ENCODE data around the gene CTIF. TPM values are rescaled to one million over a fixed set of nuclear protein-coding genes. Genes with fewer than 3 reads are reported as not detected.

Gene CTIF
- polyA plus RNA-seq, 1 donor = 15.0 TPM

- no peak for DNase-seq
- H3K4me1 ChIP-seq (ENCODE audit: control insufficient read depth, insufficient read depth, low read length) = no peaks in the 10 kb centered on the region
- H3K9me3 ChIP-seq (ENCODE audit: control insufficient read depth, low read depth, low read length) = no peaks in the 10 kb centered on the region
- H3K27me3 ChIP-seq (ENCODE audit: control insufficient read depth, insufficient read depth, low read length) = no peaks in the 10 kb centered on the region
- H3K36me3 ChIP-seq (ENCODE audit: control insufficient read depth, insufficient read depth, low read length) = no peaks in the 10 kb centered on the region
- H3K27ac ChIP-seq (ENCODE audit: low read length) = no peak overlapping the region
- WGBS (ENCODE audit: insufficient coverage, low lambda C conversion rate) = no CpG with 5 or more reads among the region's 4 CpGs
- no peak overlapping the region for H3K4me3 ChIP-seq (ENCODE audit: low read length)
Observed at GRCh38 chr18:48740068-48740440, 201.2 kb downstream of the CTIF start.

- H3K4me3 ChIP-seq (ENCODE audit: low read length) = no peak overlapping the region
- no peak overlapping the region for H3K27ac ChIP-seq (ENCODE audit: low read length)
- H3K4me1 ChIP-seq (ENCODE audit: control insufficient read depth, insufficient read depth, low read length) = no peaks in the 10 kb centered on the region
- H3K36me3 ChIP-seq (ENCODE audit: control insufficient read depth, insufficient read depth, low read length) = no peaks in the 10 kb centered on the region
- H3K27me3 ChIP-seq (ENCODE audit: control insufficient read depth, insufficient read depth, low read length) = no peaks in the 10 kb centered on the region
- no CpG with 5 or more reads among the region's 6 CpGs for WGBS (ENCODE audit: insufficient coverage, low lambda C conversion rate)
- no peak for DNase-seq
- H3K9me3 ChIP-seq (ENCODE audit: control insufficient read depth, low read depth, low read length) = no peaks in the 10 kb centered on the region
Observed at GRCh38 chr18:48740851-48741485, 202.1 kb downstream of the CTIF start.

- no CpG with 5 or more reads among the region's 6 CpGs for WGBS (ENCODE audit: insufficient coverage, low lambda C conversion rate)
- no peaks in the 10 kb centered on the region for H3K9me3 ChIP-seq (ENCODE audit: control insufficient read depth, low read depth, low read length)
- H3K27ac ChIP-seq (ENCODE audit: low read length) = no peak overlapping the region
- no peaks in the 10 kb centered on the region for H3K27me3 ChIP-seq (ENCODE audit: control insufficient read depth, insufficient read depth, low read length)
- H3K36me3 ChIP-seq (ENCODE audit: control insufficient read depth, insufficient read depth, low read length) = no peaks in the 10 kb centered on the region
- no peaks in the 10 kb centered on the region for H3K4me1 ChIP-seq (ENCODE audit: control insufficient read depth, insufficient read depth, low read length)
- H3K4me3 ChIP-seq (ENCODE audit: low read length) = no peak overlapping the region
- DNase-seq = no peak
Observed at GRCh38 chr18:48741866-48742265, 203.0 kb downstream of the CTIF start.

- Histone ChIP-seq H3K27ac (ENCODE audit: low read length) (no peak overlapping the region), H3K4me1 (ENCODE audit: control insufficient read depth, insufficient read depth, low read length) (no peaks in the 10 kb centered on the region), H3K36me3 (ENCODE audit: control insufficient read depth, insufficient read depth, low read length) (no peaks in the 10 kb centered on the region), H3K9me3 (ENCODE audit: control insufficient read depth, low read depth, low read length) (no peaks in the 10 kb centered on the region), H3K27me3 (ENCODE audit: control insufficient read depth, insufficient read depth, low read length) (no peaks in the 10 kb centered on the region), H3K4me3 (ENCODE audit: low read length) (no peak overlapping the region)
- DNase-seq = no peak
- WGBS (ENCODE audit: insufficient coverage, low lambda C conversion rate) = 100% methylated on average over 1 of the region's 9 CpGs
Observed at GRCh38 chr18:48742304-48742703, 203.5 kb downstream of the CTIF start.

GRCh38 chr18:48742706-48743475 lies 204.1 kb downstream of the CTIF start:
- Histone ChIP-seq H3K4me3 (ENCODE audit: low read length) (no peak overlapping the region), H3K9me3 (ENCODE audit: control insufficient read depth, low read depth, low read length) (no peaks in the 10 kb centered on the region), H3K27me3 (ENCODE audit: control insufficient read depth, insufficient read depth, low read length) (no peaks in the 10 kb centered on the region), H3K27ac (ENCODE audit: low read length) (no peak overlapping the region), H3K36me3 (ENCODE audit: control insufficient read depth, insufficient read depth, low read length) (no peaks in the 10 kb centered on the region), H3K4me1 (ENCODE audit: control insufficient read depth, insufficient read depth, low read length) (no peaks in the 10 kb centered on the region)
- DNase-seq = no peak
- WGBS (ENCODE audit: insufficient coverage, low lambda C conversion rate) = 57% methylated on average over 3 of the region's 11 CpGs

- Histone ChIP-seq H3K27me3 (ENCODE audit: control insufficient read depth, insufficient read depth, low read length) (no peaks in the 10 kb centered on the region), H3K27ac (ENCODE audit: low read length) (no peak overlapping the region), H3K4me1 (ENCODE audit: control insufficient read depth, insufficient read depth, low read length) (no peaks in the 10 kb centered on the region), H3K36me3 (ENCODE audit: control insufficient read depth, insufficient read depth, low read length) (no peaks in the 10 kb centered on the region), H3K9me3 (ENCODE audit: control insufficient read depth, low read depth, low read length) (no peaks in the 10 kb centered on the region), H3K4me3 (ENCODE audit: low read length) (no peak overlapping the region)
- DNase-seq = no peak
- no CpG with 5 or more reads among the region's 4 CpGs for WGBS (ENCODE audit: insufficient coverage, low lambda C conversion rate)
Observed at GRCh38 chr18:48743886-48744285, 205.1 kb downstream of the CTIF start.

- Histone ChIP-seq H3K27ac (ENCODE audit: low read length) (no peak overlapping the region), H3K4me1 (ENCODE audit: control insufficient read depth, insufficient read depth, low read length) (no peaks in the 10 kb centered on the region), H3K9me3 (ENCODE audit: control insufficient read depth, low read depth, low read length) (no peaks in the 10 kb centered on the region), H3K4me3 (ENCODE audit: low read length) (no peak overlapping the region), H3K36me3 (ENCODE audit: control insufficient read depth, insufficient read depth, low read length) (no peaks in the 10 kb centered on the region), H3K27me3 (ENCODE audit: control insufficient read depth, insufficient read depth, low read length) (no peaks in the 10 kb centered on the region)
- DNase-seq = no peak
- WGBS (ENCODE audit: insufficient coverage, low lambda C conversion rate) = 100% methylated on average over 1 of the region's 3 CpGs
Observed at GRCh38 chr18:48745293-48745692, 206.5 kb downstream of the CTIF start.

GRCh38 chr18:48749768-48750167 lies 210.9 kb downstream of the CTIF start:
- no peak overlapping the region for H3K4me3 ChIP-seq (ENCODE audit: low read length)
- H3K27ac ChIP-seq (ENCODE audit: low read length) = no peak overlapping the region
- no peaks in the 10 kb centered on the region for H3K36me3 ChIP-seq (ENCODE audit: control insufficient read depth, insufficient read depth, low read length)
- H3K9me3 ChIP-seq (ENCODE audit: control insufficient read depth, low read depth, low read length) = no peaks in the 10 kb centered on the region
- no peaks in the 10 kb centered on the region for H3K4me1 ChIP-seq (ENCODE audit: control insufficient read depth, insufficient read depth, low read length)
- no peaks in the 10 kb centered on the region for H3K27me3 ChIP-seq (ENCODE audit: control insufficient read depth, insufficient read depth, low read length)
- peak in 1 of 2 donors; percentile 13 for DNase-seq
- WGBS (ENCODE audit: insufficient coverage, low lambda C conversion rate) = no CpG with 5 or more reads among the region's 13 CpGs

DNA sequence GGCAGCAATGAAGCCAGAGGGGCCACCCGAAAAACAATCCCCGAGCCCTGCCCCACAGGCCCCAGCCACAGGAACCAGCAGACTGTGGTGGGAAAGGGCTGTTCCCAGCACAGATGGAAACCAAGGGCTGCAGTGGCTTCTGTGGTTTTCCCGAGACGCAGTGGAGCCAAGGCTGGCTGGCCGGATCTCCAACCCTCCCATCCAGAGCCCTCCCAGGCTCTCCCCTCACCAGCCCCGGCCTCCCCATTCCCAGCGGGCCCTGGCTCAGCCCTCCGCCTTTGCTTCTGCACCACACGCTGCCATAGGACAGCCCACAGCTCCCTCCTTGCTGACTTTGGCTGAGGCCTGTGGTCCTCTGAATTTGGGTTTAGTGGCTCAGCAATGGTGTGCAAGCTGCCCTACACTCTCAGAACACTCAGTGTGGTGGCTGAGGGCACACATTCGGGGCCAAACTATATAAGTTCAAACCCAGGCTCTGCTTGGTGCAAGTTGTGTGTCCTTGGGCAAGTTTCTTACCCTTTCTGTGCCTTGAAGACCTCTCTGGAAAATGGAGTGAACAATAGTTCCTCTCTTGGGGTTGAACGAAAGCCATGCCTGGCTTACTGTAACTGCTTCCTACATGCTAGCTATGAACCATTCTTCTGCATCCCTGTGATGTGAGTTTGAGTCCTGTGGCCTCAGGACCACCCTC lies 211.8 kb downstream of the CTIF start:
- Histone ChIP-seq H3K27me3 (ENCODE audit: control insufficient read depth, insufficient read depth, low read length) (no peaks in the 10 kb centered on the region), H3K36me3 (ENCODE audit: control insufficient read depth, insufficient read depth, low read length) (no peaks in the 10 kb centered on the region), H3K27ac (ENCODE audit: low read length) (no peak overlapping the region), H3K4me1 (ENCODE audit: control insufficient read depth, insufficient read depth, low read length) (no peaks in the 10 kb centered on the region), H3K4me3 (ENCODE audit: low read length) (no peak overlapping the region), H3K9me3 (ENCODE audit: control insufficient read depth, low read depth, low read length) (no peaks in the 10 kb centered on the region)
- no peak for DNase-seq
- WGBS (ENCODE audit: insufficient coverage, low lambda C conversion rate) = no CpG with 5 or more reads among the region's 11 CpGs

DNA sequence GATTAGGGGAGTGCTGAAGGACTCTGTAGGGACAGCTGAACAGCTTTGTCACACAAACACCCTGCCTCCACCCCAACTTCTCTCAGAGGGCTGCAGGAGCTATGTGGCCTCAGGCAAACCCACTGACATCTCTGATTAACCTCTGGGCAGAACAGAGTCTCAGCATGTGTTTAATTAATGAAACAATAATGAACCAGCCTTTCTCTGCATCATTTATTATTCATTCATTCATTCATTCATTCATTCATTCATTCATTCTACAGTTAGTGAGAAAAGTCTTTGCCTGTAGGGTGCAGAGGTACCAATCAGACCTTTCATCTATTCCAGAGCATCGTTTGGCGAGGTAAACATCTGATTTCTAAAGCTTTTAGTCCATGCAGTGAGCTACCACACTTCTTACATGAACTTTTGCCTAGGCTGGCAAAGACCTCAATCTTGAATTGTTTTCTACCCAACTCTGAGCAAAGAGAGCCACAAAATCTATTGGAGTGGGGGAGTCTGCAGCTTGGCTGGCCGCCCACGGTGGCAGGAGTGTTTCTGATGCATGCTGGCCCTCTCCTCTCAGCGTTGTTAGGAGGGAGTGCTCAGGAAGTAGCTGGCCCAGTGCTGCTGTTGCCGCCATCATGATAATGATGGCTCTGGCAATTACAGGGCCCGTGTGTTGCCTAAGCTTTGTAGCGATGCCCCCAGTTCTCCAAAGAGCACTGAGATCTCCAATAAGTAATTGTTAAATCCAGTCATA lies 213.1 kb downstream of the CTIF start:
- Histone ChIP-seq H3K27ac (ENCODE audit: low read length) (no peak overlapping the region), H3K27me3 (ENCODE audit: control insufficient read depth, insufficient read depth, low read length) (no peaks in the 10 kb centered on the region), H3K4me3 (ENCODE audit: low read length) (no peak overlapping the region), H3K36me3 (ENCODE audit: control insufficient read depth, insufficient read depth, low read length) (no peaks in the 10 kb centered on the region), H3K4me1 (ENCODE audit: control insufficient read depth, insufficient read depth, low read length) (no peaks in the 10 kb centered on the region), H3K9me3 (ENCODE audit: control insufficient read depth, low read depth, low read length) (no peaks in the 10 kb centered on the region)
- WGBS (ENCODE audit: insufficient coverage, low lambda C conversion rate) = 80% methylated on average over 2 of the region's 8 CpGs
- DNase-seq = no peak

Data from large intestine (tissue), 3 donors.